Globus pallidus (tissue), 1 donor: Measurements from ENCODE around the gene MOB2.
"Not testable (repeated sequence)": the region's sequence is repeated elsewhere in the genome, so short reads cannot be mapped to it uniquely, and the experiment has no call there.

ENCODE experiments used
- DNase-seq: peaks from one replicate; pipeline ENCODE4 v3.0.0-alpha.2; 2015; ENCODE audit warnings: low spot score

Gene MOB2

GRCh38 chr11:1517117-1518005, 30.8 kb upstream of the MOB2 start:
- no peak for DNase-seq

GRCh38 chr11:1516273-1517067, 29.9 kb upstream of the MOB2 start:
- no peak for DNase-seq

- peak; percentile 50 for DNase-seq
Observed at GRCh38 chr11:1515082-1516060, 28.8 kb upstream of the MOB2 start.

- no peak for DNase-seq
Observed at GRCh38 chr11:1514336-1515061, 27.9 kb upstream of the MOB2 start.

GRCh38 chr11:1513326-1514296, 27.0 kb upstream of the MOB2 start:
- no peak for DNase-seq

GRCh38 chr11:1512531-1513258, 26.1 kb upstream of the MOB2 start:
- not testable (repeated sequence) for DNase-seq

- no peak for DNase-seq
Observed at GRCh38 chr11:1511937-1512496, 25.4 kb upstream of the MOB2 start.

GRCh38 chr11:1510928-1511327, 24.3 kb upstream of the MOB2 start:
- DNase-seq = no peak

- DNase-seq = not testable (repeated sequence)
Observed at GRCh38 chr11:1510351-1510750, 23.8 kb upstream of the MOB2 start.

- no peak for DNase-seq
Observed at GRCh38 chr11:1509626-1510255, 23.2 kb upstream of the MOB2 start.

- no peak for DNase-seq
Observed at GRCh38 chr11:1508986-1509385, 22.4 kb upstream of the MOB2 start.

- DNase-seq = no peak
Observed at GRCh38 chr11:1508491-1508891, 21.9 kb upstream of the MOB2 start.

- no peak for DNase-seq
Observed at GRCh38 chr11:1507381-1508140, 21.0 kb upstream of the MOB2 start.

GRCh38 chr11:1506981-1507380, 20.4 kb upstream of the MOB2 start:
- DNase-seq = no peak

GRCh38 chr11:1505480-1505879, 18.9 kb upstream of the MOB2 start:
- DNase-seq = no peak

- DNase-seq = no peak
Observed at GRCh38 chr11:1504581-1505290, 18.2 kb upstream of the MOB2 start.

- no peak for DNase-seq
Observed at GRCh38 chr11:1504138-1504537, 17.6 kb upstream of the MOB2 start.
